ENCODE results near the gene FMC1. TPM values are rescaled to one million over a fixed set of nuclear protein-coding genes. Genes with fewer than 3 reads are reported as not detected.

FMC1 gene
- polyA plus RNA-seq, 1 donor (not counting 4 experiments of a cell fraction or from before 2014, with no cell fraction given) = 7.8 TPM

DNA sequence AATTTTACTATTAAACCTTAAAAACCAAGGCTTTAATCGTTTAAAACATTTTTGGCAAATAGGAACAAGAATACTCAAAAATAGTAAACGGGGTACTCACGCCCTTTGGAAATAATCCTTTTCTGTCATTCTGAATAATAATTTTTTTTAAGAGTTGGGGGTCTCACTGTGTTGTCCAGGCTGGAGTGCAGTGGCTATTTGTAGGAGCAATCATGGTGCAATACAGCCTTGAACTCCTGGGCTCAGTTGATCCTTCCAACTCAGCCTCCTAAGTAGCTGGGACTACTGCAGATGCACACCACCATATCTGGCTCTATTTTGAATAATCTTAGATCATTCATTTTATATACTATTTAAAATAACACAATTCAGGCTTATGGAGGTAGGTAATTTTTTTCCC is 43.5 kb downstream of the FMC1 start:
- Histone ChIP-seq H3K27ac (ENCODE audit: control insufficient read depth, insufficient read depth, low read length) (no peak overlapping the region), H3K79me2 (ENCODE audit: control insufficient read depth, insufficient read depth, low read length) (peaks cover 55% of the 10 kb centered on the region), H2AFZ (ENCODE audit: control insufficient read depth, low read length) (no peak overlapping the region), H3K4me2 (ENCODE audit: control insufficient read depth, extremely low read depth, insufficient read depth, low read depth, low read length) (no peak overlapping the region), H3K9ac (ENCODE audit: control insufficient read depth, extremely low read depth, insufficient read depth, low read length) (no peak overlapping the region), H3K4me1 (ENCODE audit: control insufficient read depth, extremely low read depth, insufficient read depth, low read length) (no peaks in the 10 kb centered on the region), H3K27me3 (ENCODE audit: control insufficient read depth, extremely low read depth, insufficient read depth, low read length) (no peaks in the 10 kb centered on the region), H3K36me3 (ENCODE audit: control insufficient read depth in 2 of 2, extremely low read depth in 1 of 2, insufficient read depth in 2 of 2, low read length in 2 of 2) (peaks cover 10 to 12% of the 10 kb centered on the region in 2 experiments), H4K20me1 (ENCODE audit: control insufficient read depth, extremely low read depth, insufficient read depth, low read length) (no peaks in the 10 kb centered on the region), H3K9me3 (ENCODE audit: control insufficient read depth, low read depth, low read length) (no peaks in the 10 kb centered on the region), H3K9me1 (ENCODE audit: control insufficient read depth, extremely low read depth, insufficient read depth, low read length) (no peaks in the 10 kb centered on the region), H3K4me3 (ENCODE audit: control insufficient read depth in 2 of 3, extremely low read depth in 1 of 3, insufficient read depth in 2 of 3, low read depth in 1 of 3, low read length in 3 of 3) (no peak overlapping the region)
- no peak for FAIRE-seq
- DNase-seq (ENCODE audit: low read depth, low spot score) = no peak
- TF ChIP-seq, protein P1, sequence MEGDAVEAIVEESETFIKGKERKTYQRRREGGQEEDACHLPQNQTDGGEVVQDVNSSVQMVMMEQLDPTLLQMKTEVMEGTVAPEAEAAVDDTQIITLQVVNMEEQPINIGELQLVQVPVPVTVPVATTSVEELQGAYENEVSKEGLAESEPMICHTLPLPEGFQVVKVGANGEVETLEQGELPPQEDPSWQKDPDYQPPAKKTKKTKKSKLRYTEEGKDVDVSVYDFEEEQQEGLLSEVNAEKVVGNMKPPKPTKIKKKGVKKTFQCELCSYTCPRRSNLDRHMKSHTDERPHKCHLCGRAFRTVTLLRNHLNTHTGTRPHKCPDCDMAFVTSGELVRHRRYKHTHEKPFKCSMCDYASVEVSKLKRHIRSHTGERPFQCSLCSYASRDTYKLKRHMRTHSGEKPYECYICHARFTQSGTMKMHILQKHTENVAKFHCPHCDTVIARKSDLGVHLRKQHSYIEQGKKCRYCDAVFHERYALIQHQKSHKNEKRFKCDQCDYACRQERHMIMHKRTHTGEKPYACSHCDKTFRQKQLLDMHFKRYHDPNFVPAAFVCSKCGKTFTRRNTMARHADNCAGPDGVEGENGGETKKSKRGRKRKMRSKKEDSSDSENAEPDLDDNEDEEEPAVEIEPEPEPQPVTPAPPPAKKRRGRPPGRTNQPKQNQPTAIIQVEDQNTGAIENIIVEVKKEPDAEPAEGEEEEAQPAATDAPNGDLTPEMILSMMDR (optimal IDR thresholded peaks at IDR 0.05 in 1 of 3, IDR thresholded peaks at IDR 0.05 in 1 of 3, conservative IDR thresholded peaks at IDR 0.05 in 1 of 3; ENCODE audit: extremely low read depth in 1 of 3, insufficient read depth in 2 of 3, low read length in 3 of 3) = no peak
- dilution Hi-C loops (cut with MboI; ENCODE audit: extremely low pct_ligation_motif_present, low sequenced_read_pairs) = no loop called here

DNA sequence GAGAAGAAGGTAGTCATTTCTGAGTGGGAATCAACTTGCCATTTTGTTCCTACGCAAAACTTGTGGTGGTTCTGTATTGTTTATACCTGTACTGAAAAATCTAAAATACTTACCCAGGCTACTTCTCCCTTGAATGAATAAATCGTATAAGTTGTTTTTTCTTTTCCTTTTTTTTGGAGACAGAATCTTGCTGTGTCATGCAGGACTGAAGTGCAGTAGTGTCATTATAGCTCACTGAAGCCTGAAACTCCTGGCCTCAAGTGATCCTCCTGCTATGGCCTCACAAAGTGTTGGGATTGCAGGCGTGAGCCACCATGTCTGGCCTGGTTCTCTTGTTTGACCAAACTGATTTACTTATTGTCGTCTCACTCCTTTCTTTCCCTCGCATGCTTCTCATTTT is 46.5 kb downstream of the FMC1 start:
- FAIRE-seq (no peak), DNase-seq (ENCODE audit: low read depth, low spot score) (no peak)
- H3K4me2 ChIP-seq (ENCODE audit: control insufficient read depth, extremely low read depth, insufficient read depth, low read depth, low read length) = no peak overlapping the region
- dilution Hi-C loops (cut with MboI; ENCODE audit: extremely low pct_ligation_motif_present, low sequenced_read_pairs) = no loop called here
- TF ChIP-seq, protein P1 (optimal IDR thresholded peaks at IDR 0.05 in 1 of 3, IDR thresholded peaks at IDR 0.05 in 1 of 3, conservative IDR thresholded peaks at IDR 0.05 in 1 of 3; ENCODE audit: extremely low read depth in 1 of 3, insufficient read depth in 2 of 3, low read length in 3 of 3) = no peak
- TF ChIP-seq EZH2 (IDR thresholded peaks at IDR 0.05; ENCODE audit: low read length) = no peak
- no peak overlapping the region for H3K9ac ChIP-seq (ENCODE audit: control insufficient read depth, extremely low read depth, insufficient read depth, low read length)
- peaks cover 15 to 16% of the 10 kb centered on the region in 2 experiments for H3K36me3 ChIP-seq (ENCODE audit: control insufficient read depth in 2 of 2, extremely low read depth in 1 of 2, insufficient read depth in 2 of 2, low read length in 2 of 2)
- no peaks in the 10 kb centered on the region for H4K20me1 ChIP-seq (ENCODE audit: control insufficient read depth, extremely low read depth, insufficient read depth, low read length)
- H3K4me1 ChIP-seq (ENCODE audit: control insufficient read depth, extremely low read depth, insufficient read depth, low read length) = no peaks in the 10 kb centered on the region
- H3K27ac ChIP-seq (ENCODE audit: control insufficient read depth, insufficient read depth, low read length) = no peak overlapping the region
- no peaks in the 10 kb centered on the region for H3K9me3 ChIP-seq (ENCODE audit: control insufficient read depth, low read depth, low read length)
- no peaks in the 10 kb centered on the region for H3K9me1 ChIP-seq (ENCODE audit: control insufficient read depth, extremely low read depth, insufficient read depth, low read length)
- H3K4me3 ChIP-seq (ENCODE audit: control insufficient read depth in 2 of 3, extremely low read depth in 1 of 3, insufficient read depth in 2 of 3, low read depth in 1 of 3, low read length in 3 of 3) = no peak overlapping the region
- no peak overlapping the region for H2AFZ ChIP-seq (ENCODE audit: control insufficient read depth, low read length)
- H3K27me3 ChIP-seq (ENCODE audit: control insufficient read depth, extremely low read depth, insufficient read depth, low read length) = no peaks in the 10 kb centered on the region
- peaks cover 65% of the 10 kb centered on the region for H3K79me2 ChIP-seq (ENCODE audit: control insufficient read depth, insufficient read depth, low read length)

Measured in keratinocyte (primary cell).